Measurements from ENCODE around the gene SCUBE1.

DNA sequence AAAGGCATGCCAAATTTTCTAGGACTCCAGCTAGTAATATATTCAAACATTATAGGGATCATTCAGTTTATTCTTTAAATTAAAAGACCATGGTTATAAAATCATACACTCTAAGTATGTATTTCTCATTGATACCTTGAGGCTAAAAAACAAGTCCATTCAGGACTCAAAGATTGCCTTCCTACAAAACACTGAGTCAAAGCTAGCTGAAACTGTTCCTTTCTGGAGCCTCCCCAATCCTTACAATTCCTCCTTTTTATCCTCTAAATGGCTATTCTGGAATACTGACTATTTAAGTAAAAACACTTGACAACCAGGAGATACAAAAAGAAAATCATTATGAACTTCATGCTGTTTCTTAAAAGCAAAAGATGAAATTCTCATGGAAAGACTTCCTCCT lies 151.3 kb downstream of the SCUBE1 start:
- no peak for TF ChIP-seq CTCF (IDR thresholded peaks at IDR 0.05)
- no peak for TF ChIP-seq POLR2AphosphoS5 (IDR thresholded peaks at IDR 0.05; ENCODE audit: low read depth, low read length)
- TF ChIP-seq TCF7L2 (IDR thresholded peaks at IDR 0.05; ENCODE audit: low read depth, low read length), result no peak
- TF ChIP-seq, protein P1, sequence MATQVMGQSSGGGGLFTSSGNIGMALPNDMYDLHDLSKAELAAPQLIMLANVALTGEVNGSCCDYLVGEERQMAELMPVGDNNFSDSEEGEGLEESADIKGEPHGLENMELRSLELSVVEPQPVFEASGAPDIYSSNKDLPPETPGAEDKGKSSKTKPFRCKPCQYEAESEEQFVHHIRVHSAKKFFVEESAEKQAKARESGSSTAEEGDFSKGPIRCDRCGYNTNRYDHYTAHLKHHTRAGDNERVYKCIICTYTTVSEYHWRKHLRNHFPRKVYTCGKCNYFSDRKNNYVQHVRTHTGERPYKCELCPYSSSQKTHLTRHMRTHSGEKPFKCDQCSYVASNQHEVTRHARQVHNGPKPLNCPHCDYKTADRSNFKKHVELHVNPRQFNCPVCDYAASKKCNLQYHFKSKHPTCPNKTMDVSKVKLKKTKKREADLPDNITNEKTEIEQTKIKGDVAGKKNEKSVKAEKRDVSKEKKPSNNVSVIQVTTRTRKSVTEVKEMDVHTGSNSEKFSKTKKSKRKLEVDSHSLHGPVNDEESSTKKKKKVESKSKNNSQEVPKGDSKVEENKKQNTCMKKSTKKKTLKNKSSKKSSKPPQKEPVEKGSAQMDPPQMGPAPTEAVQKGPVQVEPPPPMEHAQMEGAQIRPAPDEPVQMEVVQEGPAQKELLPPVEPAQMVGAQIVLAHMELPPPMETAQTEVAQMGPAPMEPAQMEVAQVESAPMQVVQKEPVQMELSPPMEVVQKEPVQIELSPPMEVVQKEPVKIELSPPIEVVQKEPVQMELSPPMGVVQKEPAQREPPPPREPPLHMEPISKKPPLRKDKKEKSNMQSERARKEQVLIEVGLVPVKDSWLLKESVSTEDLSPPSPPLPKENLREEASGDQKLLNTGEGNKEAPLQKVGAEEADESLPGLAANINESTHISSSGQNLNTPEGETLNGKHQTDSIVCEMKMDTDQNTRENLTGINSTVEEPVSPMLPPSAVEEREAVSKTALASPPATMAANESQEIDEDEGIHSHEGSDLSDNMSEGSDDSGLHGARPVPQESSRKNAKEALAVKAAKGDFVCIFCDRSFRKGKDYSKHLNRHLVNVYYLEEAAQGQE (IDR thresholded peaks at IDR 0.05; ENCODE audit: insufficient read depth in 1 of 2, low read depth in 2 of 2, low read length in 1 of 2), result no peak
- no peak for TF ChIP-seq SIN3A (IDR thresholded peaks at IDR 0.05; ENCODE audit: borderline replicate concordance, insufficient read depth, low read depth, low read length)
